ENCODE results near the gene ZFAND4. TPM values are rescaled to one million over a fixed set of nuclear protein-coding genes. Genes with fewer than 3 reads are reported as not detected.
"Not testable (repeated sequence)": the region's sequence is repeated elsewhere in the genome, so short reads cannot be mapped to it uniquely, and the experiment has no call there.

The ZFAND4 gene
- total and polyA plus RNA-seq, 2 donors, result 6.7 to 19.2 TPM

DNA sequence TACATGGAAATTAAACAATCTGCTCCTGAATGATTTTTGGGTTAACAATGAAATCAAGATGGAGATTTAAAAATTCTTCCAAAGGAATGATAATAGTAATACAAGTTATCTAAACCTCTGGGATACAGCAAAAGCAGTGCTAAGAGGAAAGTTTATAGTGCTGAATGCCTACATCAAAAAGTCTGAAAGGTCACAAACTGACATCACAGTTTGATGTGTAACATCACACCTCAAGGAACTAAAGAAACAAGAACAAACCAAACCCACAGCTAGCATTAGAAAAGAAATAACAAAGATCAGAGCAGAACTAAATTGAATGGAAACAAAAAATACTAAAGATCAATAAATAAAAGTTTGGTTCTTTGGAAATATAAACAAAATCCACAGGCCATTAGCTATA is 17.4 kb downstream of the ZFAND4 start:
- Histone ChIP-seq H3K36me3 (ENCODE audit: insufficient read depth) (no peaks in the 10 kb centered on the region), H3K4me3 (ENCODE audit: low read depth, low read length) (no peak overlapping the region), H3K4me1 (ENCODE audit: insufficient read depth) (no peaks in the 10 kb centered on the region), H3K27ac (ENCODE audit: low read depth) (no peak overlapping the region)
- DNase-seq (ENCODE audit: extremely low spot score), result no peak

DNA sequence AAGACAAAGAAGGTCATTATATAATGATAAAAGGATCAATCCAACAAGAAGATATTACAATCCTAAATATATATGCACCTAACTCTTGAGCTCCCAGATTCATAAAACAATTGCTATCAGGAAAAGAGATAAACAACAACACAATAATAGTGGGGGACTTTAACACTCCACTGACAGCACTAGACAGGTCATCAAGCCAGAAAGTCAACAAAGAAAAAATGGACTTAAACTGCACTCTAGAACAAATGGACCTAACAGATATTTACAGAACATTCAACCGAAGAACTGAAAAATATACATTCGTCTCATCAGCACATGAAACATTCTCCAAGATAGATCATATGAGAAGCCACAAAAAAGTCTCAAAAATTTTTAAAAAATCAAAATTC is 17.8 kb downstream of the ZFAND4 start:
- H3K27ac ChIP-seq (ENCODE audit: low read depth); H3K36me3 ChIP-seq (ENCODE audit: insufficient read depth); H3K4me3 ChIP-seq (ENCODE audit: low read depth, low read length); DNase-seq (ENCODE audit: extremely low spot score); H3K4me1 ChIP-seq (ENCODE audit: insufficient read depth): not testable (repeated sequence)
- 92% methylated on average over 2 of the region's 2 CpGs for WGBS

DNA sequence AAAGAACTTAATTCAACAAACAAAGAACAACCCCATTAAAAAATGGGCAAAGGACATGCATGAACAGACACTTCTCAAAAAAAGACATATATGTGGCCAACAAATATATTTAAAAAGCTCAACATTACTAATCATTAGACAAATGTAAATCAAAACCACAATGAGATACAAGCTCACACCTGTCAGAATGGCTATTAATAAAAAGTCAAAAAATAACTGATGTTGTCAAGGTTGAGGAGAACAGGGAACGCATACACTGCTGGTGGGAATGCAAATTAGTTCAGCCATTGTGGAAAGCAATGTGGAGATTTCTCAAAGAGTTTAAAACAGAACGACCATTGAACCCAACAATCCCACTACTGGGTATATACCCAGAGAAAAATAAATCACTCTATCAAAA is 19.1 kb downstream of the ZFAND4 start:
- no peaks in the 10 kb centered on the region for H3K4me1 ChIP-seq (ENCODE audit: insufficient read depth)
- 84% methylated on average over 2 of the region's 2 CpGs for WGBS
- DNase-seq (ENCODE audit: extremely low spot score), result no peak

DNA sequence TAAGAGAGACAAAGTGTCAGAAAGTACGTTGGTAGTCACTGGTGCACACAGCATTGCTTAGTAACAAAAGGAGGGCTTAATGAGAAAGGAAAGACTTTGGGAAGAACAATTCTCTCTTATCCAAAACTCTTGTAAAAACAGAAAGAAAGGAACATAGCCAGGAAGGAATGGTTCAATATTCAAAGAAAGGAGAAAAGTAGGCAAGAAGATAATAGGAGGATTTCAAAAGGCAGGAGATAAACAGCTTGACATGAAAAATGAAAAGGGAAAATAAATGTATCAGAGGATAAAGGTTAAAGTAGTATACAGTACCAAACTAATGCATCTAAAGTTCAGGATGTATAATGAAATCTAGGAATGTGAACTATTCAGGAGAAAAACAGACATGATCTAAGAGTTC is 20.1 kb downstream of the ZFAND4 start:
- Histone ChIP-seq H3K4me1 (ENCODE audit: insufficient read depth) (no peaks in the 10 kb centered on the region), H3K36me3 (ENCODE audit: insufficient read depth) (no peaks in the 10 kb centered on the region), H3K4me3 (ENCODE audit: low read depth, low read length) (no peak overlapping the region), H3K27ac (ENCODE audit: low read depth) (no peak overlapping the region)
- DNase-seq (ENCODE audit: extremely low spot score), result no peak
- 96% methylated on average over 1 of the region's 1 CpG for WGBS

More for the DNA sequence above, 19.1 kb downstream of the ZFAND4 start:
- Histone ChIP-seq H3K27ac (ENCODE audit: low read depth) (no peak overlapping the region), H3K4me3 (ENCODE audit: low read depth, low read length) (no peak overlapping the region), H3K36me3 (ENCODE audit: insufficient read depth) (no peaks in the 10 kb centered on the region)

DNA sequence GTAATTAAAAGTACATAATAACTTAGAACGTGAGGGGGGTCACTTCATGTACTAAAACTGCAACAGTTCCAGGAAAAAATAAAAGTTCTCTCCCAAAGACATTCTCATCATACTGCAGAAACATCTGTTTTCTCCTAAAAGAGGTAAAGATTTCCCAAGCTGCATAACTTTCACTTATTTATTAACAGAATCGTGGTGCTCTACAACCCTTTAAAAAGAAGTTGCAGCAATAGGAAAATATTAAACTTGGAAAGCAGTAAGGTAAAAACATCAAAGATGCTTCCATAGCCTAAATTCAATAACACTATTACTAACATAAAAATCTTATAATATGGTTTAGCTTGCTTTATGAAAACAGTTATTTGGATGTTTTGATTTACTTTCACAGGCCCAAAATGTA is 23.3 kb downstream of the ZFAND4 start:
- H3K27ac ChIP-seq (ENCODE audit: low read depth), result no peak overlapping the region
- H3K4me3 ChIP-seq (ENCODE audit: low read depth, low read length), result no peak overlapping the region
- 88% methylated on average over 2 of the region's 2 CpGs for WGBS
- no peak for DNase-seq (ENCODE audit: extremely low spot score)
- no peaks in the 10 kb centered on the region for H3K4me1 ChIP-seq (ENCODE audit: insufficient read depth)
- H3K36me3 ChIP-seq (ENCODE audit: insufficient read depth), result no peaks in the 10 kb centered on the region

DNA sequence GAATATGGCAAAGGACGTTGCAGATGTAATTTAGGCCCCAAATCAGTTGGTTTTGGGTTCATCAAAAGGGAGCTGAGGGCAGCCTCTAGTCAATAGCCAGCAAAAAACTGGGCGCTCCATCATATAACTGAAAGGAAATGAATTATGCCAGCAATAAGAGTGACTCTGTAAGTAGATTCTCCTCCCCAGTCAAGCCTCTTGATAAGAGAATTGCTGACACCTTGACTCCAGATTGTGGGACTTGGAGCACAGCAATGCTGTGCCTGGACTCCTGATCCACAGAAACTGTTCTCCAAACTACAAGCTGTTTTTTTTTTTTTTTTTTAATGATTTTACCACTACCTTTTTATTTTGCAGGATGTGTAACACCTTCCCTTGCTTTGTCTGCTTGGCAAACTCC is 25.5 kb downstream of the ZFAND4 start:
- WGBS, result 94% methylated on average over 2 of the region's 2 CpGs
- Histone ChIP-seq H3K36me3 (ENCODE audit: insufficient read depth) (no peaks in the 10 kb centered on the region), H3K27ac (ENCODE audit: low read depth) (no peak overlapping the region), H3K4me3 (ENCODE audit: low read depth, low read length) (no peak overlapping the region), H3K4me1 (ENCODE audit: insufficient read depth) (no peaks in the 10 kb centered on the region)
- DNase-seq (ENCODE audit: extremely low spot score), result no peak

DNA sequence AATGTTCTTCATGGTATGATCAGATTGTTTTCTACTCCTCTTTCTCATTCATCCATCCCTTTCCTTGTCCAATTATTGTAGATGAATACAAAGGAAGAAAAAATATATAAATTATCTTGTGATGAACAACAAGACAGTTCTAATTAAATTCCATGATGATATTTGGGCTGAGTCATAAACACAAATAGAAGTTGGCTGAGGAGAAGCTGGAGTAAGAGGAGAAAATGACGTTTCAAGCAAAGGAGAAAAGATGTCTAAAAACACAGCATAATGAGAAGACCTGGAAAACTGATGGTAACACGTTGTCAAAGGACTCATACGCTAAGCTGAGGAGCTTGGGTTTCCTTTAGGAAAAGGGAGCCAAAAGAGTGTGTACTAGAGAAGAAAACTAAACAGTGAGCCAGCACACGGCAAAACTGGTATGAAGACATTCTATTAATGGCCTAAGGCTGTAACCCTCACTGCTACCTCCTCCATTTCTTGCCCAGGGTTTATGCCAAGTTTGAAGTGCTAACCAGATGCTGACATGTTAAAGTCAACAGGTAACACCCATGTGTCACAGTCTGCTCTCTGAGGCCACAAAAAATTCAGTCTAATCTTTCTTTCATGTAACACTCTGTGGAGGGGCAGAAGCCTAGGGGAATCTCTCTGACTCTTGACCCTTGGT is 26.1 kb downstream of the ZFAND4 start:
- WGBS, result 84% methylated on average over 4 of the region's 4 CpGs
- no peak overlapping the region for H3K4me3 ChIP-seq (ENCODE audit: low read depth, low read length)

DNA sequence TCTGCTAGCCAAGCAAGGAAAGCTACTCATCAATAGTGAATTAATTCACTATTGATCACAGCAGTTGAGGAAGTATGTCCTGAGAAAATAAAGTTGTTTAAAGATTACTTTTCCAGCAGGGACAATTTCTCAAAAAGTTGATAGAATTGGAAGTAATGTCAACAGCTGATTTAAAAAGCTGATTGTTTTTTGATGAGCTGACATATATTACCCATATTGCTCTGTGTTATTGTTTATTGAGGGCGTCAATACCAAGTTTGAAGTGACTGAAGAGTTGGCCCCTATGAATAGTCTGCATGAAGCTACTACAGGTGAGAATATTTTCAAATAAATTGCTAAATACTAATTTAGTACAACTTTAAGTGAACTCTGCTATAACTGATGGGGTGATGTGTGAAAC is 28.0 kb downstream of the ZFAND4 start:
- H3K4me3 ChIP-seq (ENCODE audit: low read depth, low read length), result no peak overlapping the region
- DNase-seq (ENCODE audit: extremely low spot score), result no peak
- WGBS, result 100% methylated on average over 1 of the region's 1 CpG
- no peak overlapping the region for H3K27ac ChIP-seq (ENCODE audit: low read depth)
- no peaks in the 10 kb centered on the region for H3K4me1 ChIP-seq (ENCODE audit: insufficient read depth)
- H3K36me3 ChIP-seq (ENCODE audit: insufficient read depth), result no peaks in the 10 kb centered on the region

More for the DNA sequence above, 26.1 kb downstream of the ZFAND4 start:
- Histone ChIP-seq H3K36me3 (ENCODE audit: insufficient read depth) (no peaks in the 10 kb centered on the region), H3K27ac (ENCODE audit: low read depth) (no peak overlapping the region), H3K4me1 (ENCODE audit: insufficient read depth) (no peaks in the 10 kb centered on the region)
- DNase-seq (ENCODE audit: extremely low spot score), result no peak

DNA sequence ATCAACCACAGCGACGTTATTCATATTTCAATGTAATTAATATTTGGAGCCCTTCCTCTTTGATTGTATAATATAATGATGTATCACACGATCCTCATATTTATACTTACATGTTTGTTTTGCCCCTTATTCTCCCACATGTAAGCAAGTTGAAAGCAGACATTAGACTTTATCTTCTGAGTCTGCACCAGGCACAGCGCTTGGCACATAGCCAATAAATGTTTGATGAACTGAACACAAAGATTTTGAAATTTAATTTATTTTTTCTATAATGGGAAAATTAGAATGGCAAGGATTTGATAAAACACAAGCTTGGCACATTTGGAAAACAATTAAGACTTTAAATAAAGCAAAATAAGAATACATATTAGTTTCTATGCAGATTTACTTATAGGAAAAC is 31.6 kb downstream of the ZFAND4 start:
- Histone ChIP-seq H3K4me3 (ENCODE audit: low read depth, low read length) (no peak overlapping the region), H3K27ac (ENCODE audit: low read depth) (no peak overlapping the region), H3K36me3 (ENCODE audit: insufficient read depth) (no peaks in the 10 kb centered on the region), H3K4me1 (ENCODE audit: insufficient read depth) (no peaks in the 10 kb centered on the region)
- 94% methylated on average over 4 of the region's 4 CpGs for WGBS
- DNase-seq (ENCODE audit: extremely low spot score), result no peak

DNA sequence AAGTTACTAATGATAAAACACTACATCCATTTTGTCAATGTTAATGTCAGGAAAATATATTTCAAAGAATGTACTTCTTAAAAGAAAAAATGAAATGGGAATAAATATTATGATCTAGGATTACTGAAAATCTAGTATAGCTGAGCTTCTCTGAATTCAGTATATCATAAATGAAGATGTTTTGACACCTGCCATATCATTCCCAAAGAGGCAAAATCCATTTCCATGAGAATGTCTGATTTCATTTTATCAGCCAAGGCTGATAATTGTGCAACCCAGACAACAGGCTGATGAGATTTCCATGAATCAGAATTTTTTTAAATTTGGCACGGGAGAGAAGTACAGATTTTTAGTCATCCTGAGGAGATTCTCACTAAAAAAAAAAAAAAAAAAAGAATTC is 32.5 kb downstream of the ZFAND4 start:
- 97% methylated on average over 1 of the region's 1 CpG for WGBS
- H3K4me3 ChIP-seq (ENCODE audit: low read depth, low read length), result no peak overlapping the region
- no peaks in the 10 kb centered on the region for H3K36me3 ChIP-seq (ENCODE audit: insufficient read depth)
- H3K27ac ChIP-seq (ENCODE audit: low read depth), result no peak overlapping the region
- no peak for DNase-seq (ENCODE audit: extremely low spot score)
- no peaks in the 10 kb centered on the region for H3K4me1 ChIP-seq (ENCODE audit: insufficient read depth)

DNA sequence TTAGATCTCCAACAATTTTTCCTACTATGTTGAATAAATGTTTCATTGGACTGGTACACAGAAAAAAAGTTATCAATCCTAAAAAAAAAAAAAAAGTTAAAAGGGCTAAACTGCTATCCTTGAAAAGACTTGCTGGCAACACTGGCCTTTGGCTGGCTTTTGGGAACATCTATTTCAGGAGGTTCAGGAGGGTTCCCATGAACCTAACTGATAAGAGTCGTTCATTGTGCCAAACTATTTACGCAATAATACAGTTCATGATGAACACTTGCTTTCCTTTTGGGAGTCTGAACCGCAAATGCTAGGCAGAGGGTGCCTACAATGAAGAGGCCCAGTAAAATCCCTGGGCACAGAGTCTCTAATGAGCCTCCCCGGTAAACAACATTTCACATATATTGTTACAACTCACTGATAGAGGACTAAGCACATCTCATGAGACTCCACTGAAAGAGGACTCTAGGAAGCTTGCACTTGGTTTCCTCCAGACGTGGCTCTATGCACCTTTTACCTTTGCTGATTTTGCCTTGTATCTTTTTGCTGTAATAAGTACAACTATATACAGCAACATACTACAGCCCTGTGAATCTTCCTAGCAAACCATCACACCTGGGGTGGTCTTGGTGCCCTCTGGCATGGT is 45.0 kb downstream of the ZFAND4 start:
- Histone ChIP-seq H3K36me3 (ENCODE audit: insufficient read depth) (peaks cover 3% of the 10 kb centered on the region), H3K27ac (ENCODE audit: low read depth) (no peak overlapping the region), H3K4me3 (ENCODE audit: low read depth, low read length) (no peak overlapping the region), H3K4me1 (ENCODE audit: insufficient read depth) (no peaks in the 10 kb centered on the region)
- 76% methylated on average over 5 of the region's 5 CpGs for WGBS
- DNase-seq (ENCODE audit: extremely low spot score), result no peak

DNA sequence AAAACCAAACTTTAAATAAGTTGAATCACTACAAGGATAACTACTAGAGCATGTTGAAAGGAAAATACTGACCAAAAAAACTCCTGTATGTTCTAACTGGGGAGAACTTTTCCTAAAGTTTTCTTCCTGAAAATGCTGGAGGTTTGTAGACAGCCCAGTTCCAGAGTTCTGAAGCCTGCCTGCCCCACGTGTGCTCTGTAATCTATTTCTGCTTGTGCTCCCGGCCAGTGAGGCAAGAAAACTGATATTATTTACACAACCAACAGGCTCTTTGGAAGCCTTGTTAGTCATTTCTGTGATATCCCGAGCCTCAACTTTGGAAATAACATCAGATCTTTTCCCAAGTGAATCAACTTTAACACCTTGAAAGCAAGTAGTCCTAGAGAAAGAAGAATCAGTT is 46.7 kb downstream of the ZFAND4 start:
- Histone ChIP-seq H3K4me1 (ENCODE audit: insufficient read depth) (no peaks in the 10 kb centered on the region), H3K4me3 (ENCODE audit: low read depth, low read length) (no peak overlapping the region), H3K36me3 (ENCODE audit: insufficient read depth) (peaks cover 3% of the 10 kb centered on the region), H3K27ac (ENCODE audit: low read depth) (no peak overlapping the region)
- DNase-seq (ENCODE audit: extremely low spot score), result no peak
- WGBS, result 65% methylated on average over 3 of the region's 3 CpGs

DNA sequence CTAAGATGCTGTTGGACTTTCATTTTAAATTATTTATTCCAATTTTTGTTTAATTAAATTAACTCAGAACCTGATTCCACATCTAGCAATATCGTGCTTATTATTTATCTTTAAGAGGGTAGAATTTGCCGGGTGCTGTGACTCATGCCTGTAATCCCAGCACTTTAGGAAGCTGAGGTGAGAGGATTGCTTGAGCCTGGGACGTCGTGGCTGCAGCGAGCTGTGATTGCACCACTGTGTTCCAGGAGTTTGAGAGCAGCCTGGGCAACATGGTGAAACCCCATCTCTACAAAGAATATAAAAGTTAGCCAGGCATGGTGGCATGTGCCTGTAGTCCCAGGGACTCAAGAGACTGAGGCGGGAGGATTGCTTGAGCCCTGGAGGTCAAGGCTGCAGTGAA is 47.8 kb downstream of the ZFAND4 start:
- DNase-seq (ENCODE audit: extremely low spot score), result no peak
- 94% methylated on average over 6 of the region's 6 CpGs for WGBS
- Histone ChIP-seq H3K36me3 (ENCODE audit: insufficient read depth) (peaks cover 3% of the 10 kb centered on the region), H3K27ac (ENCODE audit: low read depth) (no peak overlapping the region), H3K4me1 (ENCODE audit: insufficient read depth) (no peaks in the 10 kb centered on the region), H3K4me3 (ENCODE audit: low read depth, low read length) (no peak overlapping the region)

DNA sequence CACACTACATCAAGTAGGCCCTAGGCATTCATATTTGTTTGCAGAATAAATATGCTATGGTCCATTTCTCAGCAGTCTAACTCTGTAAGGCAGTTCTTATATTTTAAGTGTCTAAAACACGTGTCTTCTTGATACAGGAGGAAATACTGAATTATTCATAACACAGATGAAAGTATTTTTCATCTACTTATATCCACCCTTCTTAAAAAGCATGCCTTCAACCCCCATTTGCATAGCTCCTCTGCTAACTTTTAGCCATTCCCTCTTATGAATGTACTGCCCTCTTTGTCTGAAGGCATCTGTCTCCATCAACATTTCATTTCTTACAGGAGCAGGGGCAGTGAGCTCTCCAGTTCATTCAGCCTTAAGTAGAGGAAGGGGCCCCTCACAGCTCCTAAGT is 57.7 kb downstream of the ZFAND4 start:
- Histone ChIP-seq H3K27ac (ENCODE audit: low read depth) (no peak overlapping the region), H3K4me3 (ENCODE audit: low read depth, low read length) (no peak overlapping the region), H3K36me3 (ENCODE audit: insufficient read depth) (no peaks in the 10 kb centered on the region), H3K4me1 (ENCODE audit: insufficient read depth) (no peaks in the 10 kb centered on the region)
- WGBS, result 91% methylated on average over 1 of the region's 1 CpG
- no peak for DNase-seq (ENCODE audit: extremely low spot score)

DNA sequence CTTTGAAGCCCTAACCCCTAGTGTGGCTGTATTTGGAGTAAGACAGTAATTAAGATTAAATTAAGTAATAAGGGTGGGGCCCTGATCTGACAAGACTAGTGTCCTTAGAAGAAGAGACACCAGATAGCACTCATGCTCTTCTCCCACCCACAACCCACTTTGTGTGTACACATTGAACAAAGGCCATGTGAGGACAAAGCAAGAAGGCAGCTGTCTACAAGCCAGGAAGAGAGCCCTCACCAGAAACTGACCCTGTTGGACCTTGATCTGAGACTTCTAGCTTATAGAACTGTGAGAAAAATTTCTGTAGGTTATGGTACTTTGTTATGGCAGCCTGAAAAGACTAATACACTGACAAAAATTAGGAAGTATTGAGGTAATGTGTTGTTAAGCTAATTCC is 59.8 kb downstream of the ZFAND4 start:
- Histone ChIP-seq H3K36me3 (ENCODE audit: insufficient read depth) (no peaks in the 10 kb centered on the region), H3K4me1 (ENCODE audit: insufficient read depth) (no peaks in the 10 kb centered on the region), H3K4me3 (ENCODE audit: low read depth, low read length) (no peak overlapping the region), H3K27ac (ENCODE audit: low read depth) (no peak overlapping the region)
- no peak for DNase-seq (ENCODE audit: extremely low spot score)

All from urinary bladder (tissue), 4 donors.